Measurements from ENCODE around the gene CDK10.

DNA sequence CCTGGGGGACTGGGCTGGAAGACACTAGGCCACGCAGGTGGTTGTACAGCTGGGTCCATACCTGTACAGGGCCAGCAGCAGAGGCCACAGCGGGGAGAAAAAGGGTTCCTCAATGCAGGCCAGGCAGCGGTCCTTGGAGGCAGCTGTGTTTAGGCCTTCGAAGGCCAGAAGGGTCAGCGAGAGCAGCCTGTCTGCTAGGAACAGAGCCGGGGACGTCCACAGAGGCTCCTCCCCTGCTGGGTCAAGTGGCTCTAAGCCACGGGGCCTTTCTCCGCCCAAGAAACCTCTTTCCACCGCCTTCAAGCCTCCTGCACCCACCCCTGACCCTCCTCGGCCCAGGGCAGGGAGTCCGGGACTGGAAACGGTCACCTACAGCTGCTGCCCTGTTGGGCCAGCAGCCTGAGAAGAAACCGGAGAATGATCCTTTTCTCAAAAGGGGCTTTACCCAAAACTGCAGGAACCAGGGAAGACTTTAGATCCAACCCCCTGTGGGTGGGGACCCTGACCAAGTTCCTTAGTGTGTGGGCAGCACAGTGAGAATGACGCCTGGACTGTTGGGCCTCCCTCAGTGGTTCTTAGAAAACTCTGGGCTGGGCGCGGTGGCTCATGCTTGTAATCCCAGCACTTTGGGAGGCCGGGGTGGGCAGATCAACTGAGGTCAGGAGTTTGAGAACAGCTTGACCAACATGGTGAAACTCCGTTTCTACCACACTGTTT, 23.4 kb downstream of the CDK10 start:
- no peak for TF ChIP-seq POLR2AphosphoS5 (IDR thresholded peaks at IDR 0.05; ENCODE audit: low read depth)
- TF ChIP-seq, protein P1, sequence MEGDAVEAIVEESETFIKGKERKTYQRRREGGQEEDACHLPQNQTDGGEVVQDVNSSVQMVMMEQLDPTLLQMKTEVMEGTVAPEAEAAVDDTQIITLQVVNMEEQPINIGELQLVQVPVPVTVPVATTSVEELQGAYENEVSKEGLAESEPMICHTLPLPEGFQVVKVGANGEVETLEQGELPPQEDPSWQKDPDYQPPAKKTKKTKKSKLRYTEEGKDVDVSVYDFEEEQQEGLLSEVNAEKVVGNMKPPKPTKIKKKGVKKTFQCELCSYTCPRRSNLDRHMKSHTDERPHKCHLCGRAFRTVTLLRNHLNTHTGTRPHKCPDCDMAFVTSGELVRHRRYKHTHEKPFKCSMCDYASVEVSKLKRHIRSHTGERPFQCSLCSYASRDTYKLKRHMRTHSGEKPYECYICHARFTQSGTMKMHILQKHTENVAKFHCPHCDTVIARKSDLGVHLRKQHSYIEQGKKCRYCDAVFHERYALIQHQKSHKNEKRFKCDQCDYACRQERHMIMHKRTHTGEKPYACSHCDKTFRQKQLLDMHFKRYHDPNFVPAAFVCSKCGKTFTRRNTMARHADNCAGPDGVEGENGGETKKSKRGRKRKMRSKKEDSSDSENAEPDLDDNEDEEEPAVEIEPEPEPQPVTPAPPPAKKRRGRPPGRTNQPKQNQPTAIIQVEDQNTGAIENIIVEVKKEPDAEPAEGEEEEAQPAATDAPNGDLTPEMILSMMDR (IDR thresholded peaks at IDR 0.05; ENCODE audit: insufficient read depth, low read length): no peak
- no peak for TF ChIP-seq GABPA (IDR thresholded peaks at IDR 0.05; ENCODE audit: low read depth)
- TF ChIP-seq, protein P2, sequence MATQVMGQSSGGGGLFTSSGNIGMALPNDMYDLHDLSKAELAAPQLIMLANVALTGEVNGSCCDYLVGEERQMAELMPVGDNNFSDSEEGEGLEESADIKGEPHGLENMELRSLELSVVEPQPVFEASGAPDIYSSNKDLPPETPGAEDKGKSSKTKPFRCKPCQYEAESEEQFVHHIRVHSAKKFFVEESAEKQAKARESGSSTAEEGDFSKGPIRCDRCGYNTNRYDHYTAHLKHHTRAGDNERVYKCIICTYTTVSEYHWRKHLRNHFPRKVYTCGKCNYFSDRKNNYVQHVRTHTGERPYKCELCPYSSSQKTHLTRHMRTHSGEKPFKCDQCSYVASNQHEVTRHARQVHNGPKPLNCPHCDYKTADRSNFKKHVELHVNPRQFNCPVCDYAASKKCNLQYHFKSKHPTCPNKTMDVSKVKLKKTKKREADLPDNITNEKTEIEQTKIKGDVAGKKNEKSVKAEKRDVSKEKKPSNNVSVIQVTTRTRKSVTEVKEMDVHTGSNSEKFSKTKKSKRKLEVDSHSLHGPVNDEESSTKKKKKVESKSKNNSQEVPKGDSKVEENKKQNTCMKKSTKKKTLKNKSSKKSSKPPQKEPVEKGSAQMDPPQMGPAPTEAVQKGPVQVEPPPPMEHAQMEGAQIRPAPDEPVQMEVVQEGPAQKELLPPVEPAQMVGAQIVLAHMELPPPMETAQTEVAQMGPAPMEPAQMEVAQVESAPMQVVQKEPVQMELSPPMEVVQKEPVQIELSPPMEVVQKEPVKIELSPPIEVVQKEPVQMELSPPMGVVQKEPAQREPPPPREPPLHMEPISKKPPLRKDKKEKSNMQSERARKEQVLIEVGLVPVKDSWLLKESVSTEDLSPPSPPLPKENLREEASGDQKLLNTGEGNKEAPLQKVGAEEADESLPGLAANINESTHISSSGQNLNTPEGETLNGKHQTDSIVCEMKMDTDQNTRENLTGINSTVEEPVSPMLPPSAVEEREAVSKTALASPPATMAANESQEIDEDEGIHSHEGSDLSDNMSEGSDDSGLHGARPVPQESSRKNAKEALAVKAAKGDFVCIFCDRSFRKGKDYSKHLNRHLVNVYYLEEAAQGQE (IDR thresholded peaks at IDR 0.05; ENCODE audit: insufficient replicate concordance, low read depth): no peak
